Neural progenitor cell (in vitro differentiated cells): ENCODE data around the gene CHFR. TPM values are rescaled to one million over a fixed set of nuclear protein-coding genes. Genes with fewer than 3 reads are reported as not detected.

Experiments
- DNase-seq: peaks from one replicate; pipeline ENCODE4 v3.0.0-alpha.2; 2016; ENCODE audit warnings: low spot score
- H2AFZ ChIP-seq: fragments of 200-600 bp; sonication (generic); replicated peaks from 2 replicates; pipeline ENCODE4 v1.6.1; 2016; ENCODE audit warnings: antibody characterized with exemption
- H3F3A ChIP-seq: fragments of 200-600 bp; sonication (generic); 2 replicates; pipeline ENCODE4 v1.6.1; 2016; ENCODE audit warnings: antibody characterized with exemption, low read depth
- H3K27ac ChIP-seq: fragments of 200-600 bp; sonication (generic); 2 replicates; pipeline ENCODE4 v1.5.1; 2016; ENCODE audit warnings: mild to moderate bottlenecking
- H3K27me3 ChIP-seq: fragments of 200-600 bp; sonication (generic); 2 replicates; pipeline ENCODE4 v1.6.1; 2016; ENCODE audit warnings: mild to moderate bottlenecking, moderate library complexity
- H3K36me3 ChIP-seq: fragments of 200-600 bp; sonication (generic); 2 replicates; pipeline ENCODE4 v1.5.1; 2016
- H3K4me1 ChIP-seq: fragments of 200-600 bp; sonication (generic); 2 replicates; pipeline ENCODE4 v1.6.1; 2016; ENCODE audit warnings: mixed run types
- H3K4me2 ChIP-seq: fragments of 200-600 bp; sonication (generic); 2 replicates; pipeline ENCODE4 v1.6.1; 2016
- H3K4me3 ChIP-seq: fragments of 200-600 bp; sonication (generic); 2 replicates; pipeline ENCODE4 v1.5.1; 2016
- H3K79me2 ChIP-seq: fragments of 200-600 bp; sonication (generic); 2 replicates; pipeline ENCODE4 v1.6.1; 2016; ENCODE audit warnings: low read depth
- H3K9ac ChIP-seq: fragments of 200-600 bp; sonication (generic); 2 replicates; pipeline ENCODE4 v1.6.1; 2016
- H3K9me3 ChIP-seq: fragments of 200-600 bp; sonication (generic); 2 replicates; pipeline ENCODE4 v1.5.1; 2016; ENCODE audit warnings: low read depth
- H4K20me1 ChIP-seq: fragments of 200-600 bp; sonication (generic); 2 replicates; pipeline ENCODE4 v1.6.1; 2016; ENCODE audit warnings: low read depth
- H3K27ac Mint-ChIP-seq: 3 replicates; pipeline ENCODE4 v1.8.0; 2021; ENCODE audit warnings: mixed read lengths
- H3K27me3 Mint-ChIP-seq: 2 replicates; pipeline ENCODE4 v1.8.0; 2022; ENCODE audit warnings: low read depth, mild to moderate bottlenecking, inconsistent platforms, moderate library complexity, mixed read lengths; ENCODE audit not compliant: insufficient read depth
- H3K36me3 Mint-ChIP-seq: 3 replicates; pipeline ENCODE4 v1.8.0; 2021; ENCODE audit warnings: mixed read lengths
- H3K4me1 Mint-ChIP-seq: 3 replicates; pipeline ENCODE4 v1.8.0; 2021; ENCODE audit warnings: mixed read lengths
- H3K4me3 Mint-ChIP-seq: 3 replicates; pipeline ENCODE4 v1.8.0; 2021; ENCODE audit warnings: mild to moderate bottlenecking, moderate library complexity, mixed read lengths
- H3K9me3 Mint-ChIP-seq: 3 replicates; pipeline ENCODE4 v1.8.0; 2020; ENCODE audit warnings: mixed read lengths
- CTCF ChIP-seq: fragments of 200-600 bp; sonication (generic); IDR thresholded peaks from 2 replicates; pipeline ENCODE4 v1.5.1; 2017; ENCODE audit warnings: antibody characterized with exemption, mild to moderate bottlenecking
- EZH2 ChIP-seq: fragments of 200-600 bp; sonication (generic); IDR thresholded peaks from 2 replicates; pipeline ENCODE4 v1.6.1; 2017; ENCODE audit warnings: antibody characterized with exemption, mild to moderate bottlenecking, moderate library complexity
- EZH2phosphoT487 ChIP-seq: fragments of 200-600 bp; sonication (generic); IDR thresholded peaks from 2 replicates; pipeline ENCODE4 v1.6.1; 2017; ENCODE audit warnings: antibody characterized with exemption
- total RNA-seq: library from RNA; depleted of rRNA; stranded (reverse); fragments of >200 nt; gene quantifications from 2 replicates; pipeline ENCODE4 v1.2.3, GENCODE V29; 2015; ENCODE audit warnings: low replicate concordance

The CHFR gene
- total RNA-seq, 1 donor from 2014 or later: 25.6 TPM

GRCh38 chr12:132806857-132807256, 80.5 kb downstream of the CHFR start:
- Histone ChIP-seq H3K36me3 (no peaks in the 10 kb centered on the region), H3K4me3 (no peak overlapping the region), H3K9ac (no peak overlapping the region), H3K4me1 (no peaks in the 10 kb centered on the region), H3K79me2 (no peaks in the 10 kb centered on the region), H3F3A (no peaks in the 10 kb centered on the region), H3K27me3 (no peaks in the 10 kb centered on the region), H4K20me1 (peaks cover 4% of the 10 kb centered on the region), H3K27ac (no peak overlapping the region), H3K4me2 (no peak overlapping the region), H3K9me3 (no peaks in the 10 kb centered on the region), H2AFZ (no peak overlapping the region)
- no peak overlapping the region for H3K4me3 Mint-ChIP-seq
- TF ChIP-seq EZH2phosphoT487 (no peak), EZH2 (no peak), CTCF (no peak)
- peaks cover 4% of the 10 kb centered on the region for H3K27me3 Mint-ChIP-seq
- H3K27ac Mint-ChIP-seq: no peak overlapping the region
- H3K4me1 Mint-ChIP-seq: no peaks in the 10 kb centered on the region
- H3K36me3 Mint-ChIP-seq: peaks cover 48% of the 10 kb centered on the region
- H3K9me3 Mint-ChIP-seq: peaks cover 6% of the 10 kb centered on the region
- DNase-seq: no peak

GRCh38 chr12:132804426-132804861, 83.0 kb downstream of the CHFR start:
- no peaks in the 10 kb centered on the region for H3K9me3 Mint-ChIP-seq
- H3K27me3 ChIP-seq: no peaks in the 10 kb centered on the region
- no peak overlapping the region for H3K27ac Mint-ChIP-seq
- H3F3A ChIP-seq: no peaks in the 10 kb centered on the region
- H3K9ac ChIP-seq: no peak overlapping the region
- peaks cover 46% of the 10 kb centered on the region for H3K36me3 Mint-ChIP-seq
- H4K20me1 ChIP-seq: peaks cover 4% of the 10 kb centered on the region
- no peak overlapping the region for H3K4me3 Mint-ChIP-seq
- H3K36me3 ChIP-seq: no peaks in the 10 kb centered on the region
- H3K4me1 Mint-ChIP-seq: no peaks in the 10 kb centered on the region
- DNase-seq: no peak
- no peak overlapping the region for H2AFZ ChIP-seq
- no peaks in the 10 kb centered on the region for H3K79me2 ChIP-seq
- no peaks in the 10 kb centered on the region for H3K4me1 ChIP-seq
- H3K4me2 ChIP-seq: no peak overlapping the region
- no peak for TF ChIP-seq CTCF
- no peak for TF ChIP-seq EZH2
- TF ChIP-seq EZH2phosphoT487: no peak
- H3K27ac ChIP-seq: no peak overlapping the region
- peaks cover 8% of the 10 kb centered on the region for H3K27me3 Mint-ChIP-seq
- no peaks in the 10 kb centered on the region for H3K9me3 ChIP-seq
- H3K4me3 ChIP-seq: no peak overlapping the region

GRCh38 chr12:132803888-132804287, 83.5 kb downstream of the CHFR start:
- Histone ChIP-seq H4K20me1 (peaks cover 4% of the 10 kb centered on the region), H3K27ac (no peak overlapping the region), H3K36me3 (no peaks in the 10 kb centered on the region), H3K9ac (no peak overlapping the region), H3K9me3 (no peaks in the 10 kb centered on the region), H3K27me3 (no peaks in the 10 kb centered on the region), H3F3A (no peaks in the 10 kb centered on the region), H3K4me1 (no peaks in the 10 kb centered on the region), H3K4me2 (no peak overlapping the region), H3K79me2 (no peaks in the 10 kb centered on the region), H2AFZ (no peak overlapping the region), H3K4me3 (no peak overlapping the region)
- no peak overlapping the region for H3K4me3 Mint-ChIP-seq
- no peaks in the 10 kb centered on the region for H3K4me1 Mint-ChIP-seq
- no peak overlapping the region for H3K27ac Mint-ChIP-seq
- no peak for TF ChIP-seq CTCF
- no peak for TF ChIP-seq EZH2
- no peak for TF ChIP-seq EZH2phosphoT487
- peaks cover 8% of the 10 kb centered on the region for H3K27me3 Mint-ChIP-seq
- DNase-seq: no peak
- H3K36me3 Mint-ChIP-seq: peaks cover 43% of the 10 kb centered on the region
- H3K9me3 Mint-ChIP-seq: no peaks in the 10 kb centered on the region
